ENCODE data around the gene MUC3A.

MUC3A gene

GRCh38 chr7:100957832-100958421 is 8.6 kb downstream of the MUC3A start:
- Histone ChIP-seq H3K27ac (ENCODE audit: low read depth, low read length) (no peak overlapping the region), H3K4me1 (ENCODE audit: control insufficient read depth in 5 of 5, insufficient read depth in 5 of 5, low read length in 5 of 5) (no peaks in the 10 kb centered on the region), H3K27me3 (ENCODE audit: control insufficient read depth in 5 of 5, insufficient read depth in 4 of 5, low read length in 5 of 5) (peaks cover 5 to 34% (median 21%) of the 10 kb centered on the region in 5 donors), H3K9ac (ENCODE audit: low read length in 5 of 5) (no peak overlapping the region), H3K9me3 (ENCODE audit: control insufficient read depth in 5 of 5, low read length in 5 of 5) (peaks cover 0 to 15% (median 7%) of the 10 kb centered on the region in 5 donors), H3K36me3 (ENCODE audit: control insufficient read depth in 5 of 5, insufficient read depth in 5 of 5, low read length in 5 of 5) (peaks cover 0 to 8% (median 0%) of the 10 kb centered on the region in 5 donors), H3K4me3 (ENCODE audit: low read depth in 1 of 5, low read length in 5 of 5) (no peak overlapping the region)

- Histone ChIP-seq H3K27ac (ENCODE audit: low read depth, low read length) (no peak overlapping the region), H3K4me3 (ENCODE audit: low read depth in 1 of 5, low read length in 5 of 5) (no peak overlapping the region), H3K27me3 (ENCODE audit: control insufficient read depth in 5 of 5, insufficient read depth in 4 of 5, low read length in 5 of 5) (peaks cover 13 to 48% (median 31%) of the 10 kb centered on the region in 5 donors), H3K9ac (ENCODE audit: low read length in 5 of 5) (no peak overlapping the region), H3K4me1 (ENCODE audit: control insufficient read depth in 5 of 5, insufficient read depth in 5 of 5, low read length in 5 of 5) (no peaks in the 10 kb centered on the region), H3K36me3 (ENCODE audit: control insufficient read depth in 5 of 5, insufficient read depth in 5 of 5, low read length in 5 of 5) (peaks cover 0 to 8% (median 0%) of the 10 kb centered on the region in 5 donors), H3K9me3 (ENCODE audit: control insufficient read depth in 5 of 5, low read length in 5 of 5) (peaks cover 0 to 15% (median 7%) of the 10 kb centered on the region in 5 donors)
Observed at GRCh38 chr7:100959894-100960293, 10.6 kb downstream of the MUC3A start.

GRCh38 chr7:100962537-100962936 is 13.2 kb downstream of the MUC3A start:
- Histone ChIP-seq H3K27me3 (ENCODE audit: control insufficient read depth in 5 of 5, insufficient read depth in 4 of 5, low read length in 5 of 5) (peaks cover 33 to 68% (median 53%) of the 10 kb centered on the region in 5 donors), H3K4me1 (ENCODE audit: control insufficient read depth in 5 of 5, insufficient read depth in 5 of 5, low read length in 5 of 5) (peaks cover 0 to 16% (median 13%) of the 10 kb centered on the region in 5 donors), H3K27ac (ENCODE audit: low read depth, low read length) (no peak overlapping the region), H3K9ac (ENCODE audit: low read length in 5 of 5) (no peak overlapping the region), H3K36me3 (ENCODE audit: control insufficient read depth in 5 of 5, insufficient read depth in 5 of 5, low read length in 5 of 5) (peaks cover 0 to 5% (median 0%) of the 10 kb centered on the region in 5 donors), H3K4me3 (ENCODE audit: low read depth in 1 of 5, low read length in 5 of 5) (no peak overlapping the region), H3K9me3 (ENCODE audit: control insufficient read depth in 5 of 5, low read length in 5 of 5) (peaks cover 0 to 8% (median 5%) of the 10 kb centered on the region in 5 donors)

GRCh38 chr7:100963386-100963785 is 14.1 kb downstream of the MUC3A start:
- H3K4me3 ChIP-seq (ENCODE audit: low read depth in 1 of 5, low read length in 5 of 5), result no peak overlapping the region
- no peaks in the 10 kb centered on the region for H3K9me3 ChIP-seq (ENCODE audit: control insufficient read depth in 5 of 5, low read length in 5 of 5)
- no peak overlapping the region for H3K27ac ChIP-seq (ENCODE audit: low read depth, low read length)
- peaks cover 32 to 72% (median 61%) of the 10 kb centered on the region in 5 donors for H3K27me3 ChIP-seq (ENCODE audit: control insufficient read depth in 5 of 5, insufficient read depth in 4 of 5, low read length in 5 of 5)
- peaks cover 0 to 16% (median 13%) of the 10 kb centered on the region in 5 donors for H3K4me1 ChIP-seq (ENCODE audit: control insufficient read depth in 5 of 5, insufficient read depth in 5 of 5, low read length in 5 of 5)
- peaks cover 0 to under 1% (median 0%) of the 10 kb centered on the region in 5 donors for H3K36me3 ChIP-seq (ENCODE audit: control insufficient read depth in 5 of 5, insufficient read depth in 5 of 5, low read length in 5 of 5)
- no peak overlapping the region for H3K9ac ChIP-seq (ENCODE audit: low read length in 5 of 5)

- no peaks in the 10 kb centered on the region for H3K9me3 ChIP-seq (ENCODE audit: control insufficient read depth in 5 of 5, low read length in 5 of 5)
- H3K27me3 ChIP-seq (ENCODE audit: control insufficient read depth in 5 of 5, insufficient read depth in 4 of 5, low read length in 5 of 5), result peaks cover 34 to 77% (median 65%) of the 10 kb centered on the region in 5 donors
- no peak overlapping the region for H3K9ac ChIP-seq (ENCODE audit: low read length in 5 of 5)
- H3K4me1 ChIP-seq (ENCODE audit: control insufficient read depth in 5 of 5, insufficient read depth in 5 of 5, low read length in 5 of 5), result peaks cover 0 to 16% (median 13%) of the 10 kb centered on the region in 5 donors
- no peaks in the 10 kb centered on the region for H3K36me3 ChIP-seq (ENCODE audit: control insufficient read depth in 5 of 5, insufficient read depth in 5 of 5, low read length in 5 of 5)
- no peak overlapping the region for H3K27ac ChIP-seq (ENCODE audit: low read depth, low read length)
- H3K4me3 ChIP-seq (ENCODE audit: low read depth in 1 of 5, low read length in 5 of 5), result no peak overlapping the region
Observed at GRCh38 chr7:100963874-100964273, 14.5 kb downstream of the MUC3A start.

- Histone ChIP-seq H3K9ac (ENCODE audit: low read length in 5 of 5) (no peak overlapping the region), H3K9me3 (ENCODE audit: control insufficient read depth in 5 of 5, low read length in 5 of 5) (no peaks in the 10 kb centered on the region), H3K27me3 (ENCODE audit: control insufficient read depth in 5 of 5, insufficient read depth in 4 of 5, low read length in 5 of 5) (peaks cover 36 to 82% (median 72%) of the 10 kb centered on the region in 5 donors), H3K27ac (ENCODE audit: low read depth, low read length) (no peak overlapping the region), H3K4me1 (ENCODE audit: control insufficient read depth in 5 of 5, insufficient read depth in 5 of 5, low read length in 5 of 5) (peaks cover 0 to 16% (median 13%) of the 10 kb centered on the region in 5 donors), H3K36me3 (ENCODE audit: control insufficient read depth in 5 of 5, insufficient read depth in 5 of 5, low read length in 5 of 5) (no peaks in the 10 kb centered on the region), H3K4me3 (ENCODE audit: low read depth in 1 of 5, low read length in 5 of 5) (no peak overlapping the region)
Observed at GRCh38 chr7:100964630-100965029, 15.3 kb downstream of the MUC3A start.

- Histone ChIP-seq H3K4me3 (ENCODE audit: low read depth in 1 of 5, low read length in 5 of 5) (peak overlapping the region in 1 of 5 donors; percentile 35), H3K36me3 (ENCODE audit: control insufficient read depth in 5 of 5, insufficient read depth in 5 of 5, low read length in 5 of 5) (no peaks in the 10 kb centered on the region), H3K9me3 (ENCODE audit: control insufficient read depth in 5 of 5, low read length in 5 of 5) (no peaks in the 10 kb centered on the region), H3K27me3 (ENCODE audit: control insufficient read depth in 5 of 5, insufficient read depth in 4 of 5, low read length in 5 of 5) (peaks cover 39 to 84% (median 72%) of the 10 kb centered on the region in 5 donors), H3K9ac (ENCODE audit: low read length in 5 of 5) (no peak overlapping the region), H3K27ac (ENCODE audit: low read depth, low read length) (no peak overlapping the region), H3K4me1 (ENCODE audit: control insufficient read depth in 5 of 5, insufficient read depth in 5 of 5, low read length in 5 of 5) (peaks cover 0 to 16% (median 13%) of the 10 kb centered on the region in 5 donors)
Observed at GRCh38 chr7:100965045-100965722, 15.8 kb downstream of the MUC3A start.

GRCh38 chr7:100965723-100966541 is 16.6 kb downstream of the MUC3A start:
- Histone ChIP-seq H3K4me1 (ENCODE audit: control insufficient read depth in 5 of 5, insufficient read depth in 5 of 5, low read length in 5 of 5) (peaks cover 0 to 16% (median 13%) of the 10 kb centered on the region in 5 donors), H3K36me3 (ENCODE audit: control insufficient read depth in 5 of 5, insufficient read depth in 5 of 5, low read length in 5 of 5) (no peaks in the 10 kb centered on the region), H3K27ac (ENCODE audit: low read depth, low read length) (no peak overlapping the region), H3K4me3 (ENCODE audit: low read depth in 1 of 5, low read length in 5 of 5) (peak overlapping the region in 4 of 5 donors; percentile 6 to 45 (median 32)), H3K27me3 (ENCODE audit: control insufficient read depth in 5 of 5, insufficient read depth in 4 of 5, low read length in 5 of 5) (peaks cover 39 to 76% (median 65%) of the 10 kb centered on the region in 5 donors), H3K9me3 (ENCODE audit: control insufficient read depth in 5 of 5, low read length in 5 of 5) (no peaks in the 10 kb centered on the region), H3K9ac (ENCODE audit: low read length in 5 of 5) (no peak overlapping the region)

GRCh38 chr7:100966542-100967291 is 17.4 kb downstream of the MUC3A start:
- Histone ChIP-seq H3K4me1 (ENCODE audit: control insufficient read depth in 5 of 5, insufficient read depth in 5 of 5, low read length in 5 of 5) (peaks cover 0 to 16% (median 13%) of the 10 kb centered on the region in 5 donors), H3K4me3 (ENCODE audit: low read depth in 1 of 5, low read length in 5 of 5) (peak overlapping the region in 1 of 5 donors; percentile 20), H3K27me3 (ENCODE audit: control insufficient read depth in 5 of 5, insufficient read depth in 4 of 5, low read length in 5 of 5) (peaks cover 39 to 72% (median 64%) of the 10 kb centered on the region in 5 donors), H3K9me3 (ENCODE audit: control insufficient read depth in 5 of 5, low read length in 5 of 5) (no peaks in the 10 kb centered on the region), H3K9ac (ENCODE audit: low read length in 5 of 5) (no peak overlapping the region), H3K27ac (ENCODE audit: low read depth, low read length) (no peak overlapping the region), H3K36me3 (ENCODE audit: control insufficient read depth in 5 of 5, insufficient read depth in 5 of 5, low read length in 5 of 5) (no peaks in the 10 kb centered on the region)
